PC-9 (cell line): ENCODE results near the gene PHF21B. TPM values are rescaled to one million over a fixed set of nuclear protein-coding genes. Genes with fewer than 3 reads are reported as not detected.

Experiments used
- BruUV-seq: library from RNA; stranded (reverse); fragments of 400-500 nt; replicated peaks from 2 replicates; lab custom pipeline; 2021; lab: Mats Ljungman, UMichigan
- CTCF ChIA-PET: fragments of 300-600 bp; sonication (Branson Sonifier 250); formaldehyde crosslinking; loops from one replicate; lab custom pipeline; 2022; ENCODE audit warnings: antibody characterized with exemption; lab: Charles Lee
- POLR2A ChIA-PET: fragments of 300-600 bp; sonication (Branson Sonifier 250); formaldehyde crosslinking; loops from one replicate; lab custom pipeline; 2022; ENCODE audit warnings: antibody characterized with exemption; ENCODE audit not compliant: unreplicated experiment; lab: Charles Lee
- DNase-seq, 2 experiments: peaks; one replicate each; pipeline versions ENCODE4 v3.0.0 to v3.0.0-alpha.2; 2015 to 2022; ENCODE audit warnings: mixed read lengths in 1 of 2
- H2AFZ ChIP-seq: fragments of 200-600 bp; sonication (generic); 2 replicates; pipeline ENCODE4 v1.8.1; 2017; ENCODE audit warnings: antibody characterized with exemption
- H3F3A ChIP-seq: fragments of 200-600 bp; sonication (generic); 2 replicates; pipeline ENCODE4 v1.8.1; 2017; ENCODE audit warnings: antibody characterized with exemption, mild to moderate bottlenecking, low read depth; ENCODE audit not compliant: insufficient read depth
- H3K27ac ChIP-seq: fragments of 200-600 bp; sonication (generic); 2 replicates; pipeline ENCODE4 v1.6.1; 2016; ENCODE audit warnings: mixed run types
- H3K27me3 ChIP-seq: fragments of 200-600 bp; sonication (generic); 2 replicates; pipeline ENCODE4 v1.6.1; 2016; ENCODE audit warnings: low read depth, mixed run types; ENCODE audit not compliant: insufficient read depth
- H3K36me3 ChIP-seq: fragments of 200-600 bp; sonication (generic); 2 replicates; pipeline ENCODE4 v1.6.1; 2016; ENCODE audit warnings: low read depth, mixed run types
- H3K4me1 ChIP-seq: fragments of 200-600 bp; sonication (generic); replicated peaks from 2 replicates; pipeline ENCODE4 v1.6.1; 2016; ENCODE audit warnings: mixed run types; ENCODE audit not compliant: insufficient read depth
- H3K4me2 ChIP-seq: fragments of 200-600 bp; sonication (generic); 2 replicates; pipeline ENCODE4 v1.6.1; 2017; ENCODE audit warnings: mixed run types
- H3K4me3 ChIP-seq: fragments of 200-600 bp; sonication (generic); 2 replicates; pipeline ENCODE4 v1.6.1; 2016; ENCODE audit warnings: mixed run types
- H3K79me2 ChIP-seq: fragments of 200-600 bp; sonication (generic); 2 replicates; pipeline ENCODE4 v1.6.1; 2017; ENCODE audit warnings: low read depth, mixed run types
- H3K9me2 ChIP-seq: fragments of 200-600 bp; sonication (generic); 2 replicates; pipeline ENCODE4 v1.8.1; 2017; ENCODE audit warnings: mild to moderate bottlenecking; ENCODE audit not compliant: insufficient read depth
- H3K9me3 ChIP-seq: fragments of 200-600 bp; sonication (generic); 2 replicates; pipeline ENCODE4 v1.8.1; 2016; ENCODE audit warnings: low read depth; ENCODE audit not compliant: insufficient read depth
- H4K20me1 ChIP-seq: fragments of 200-600 bp; sonication (generic); 2 replicates; pipeline ENCODE4 v1.8.1; 2017; ENCODE audit not compliant: insufficient read depth
- CTCF ChIP-seq: fragments of 200-600 bp; sonication (generic); conservative IDR thresholded peaks from 2 replicates; pipeline ENCODE4 v1.6.1; 2017; ENCODE audit warnings: mixed run types, antibody characterized with exemption, mild to moderate bottlenecking, moderate library complexity
- EZH2 ChIP-seq: fragments of 200-600 bp; sonication (generic); IDR thresholded peaks from 2 replicates; pipeline ENCODE4 v1.8.0; 2017; ENCODE audit warnings: antibody characterized with exemption, low read depth
- intact Hi-C: fragments of 100-400 bp; cut with micrococcal nuclease; formaldehyde crosslinking; loops from one replicate; pipeline ENCODE4 v1.10.0; 2022; ENCODE audit not compliant: unreplicated experiment
- total RNA-seq: library from RNA; stranded (reverse); gene quantifications from 2 replicates; pipeline ENCODE4 v1.2.3, GENCODE V29; 2021

Gene PHF21B
- total RNA-seq, 1 experiment from 2014 or later = not detected

- H3F3A ChIP-seq = no peaks in the 10 kb centered on the region
- ChIA-PET CTCF (no interaction called here), POLR2A (no interaction called here)
- no peak overlapping the region for H2AFZ ChIP-seq
- H3K27ac ChIP-seq = no peak overlapping the region
- no peak overlapping the region for H3K4me3 ChIP-seq
- no peak overlapping the region for H3K4me2 ChIP-seq
- BruUV-seq = no TSS peak
- no peak for TF ChIP-seq CTCF
- no peak for TF ChIP-seq EZH2
- intact Hi-C loops = no loop called here
- no peaks in the 10 kb centered on the region for H3K79me2 ChIP-seq
- no peaks in the 10 kb centered on the region for H3K36me3 ChIP-seq
- H3K9me2 ChIP-seq = no peaks in the 10 kb centered on the region
- no peaks in the 10 kb centered on the region for H3K9me3 ChIP-seq
- no peaks in the 10 kb centered on the region; the same call in 1 of the 2 replicates for H3K4me1 ChIP-seq
- H4K20me1 ChIP-seq = no peaks in the 10 kb centered on the region
- H3K27me3 ChIP-seq = peaks cover 27% of the 10 kb centered on the region
- DNase-seq = no peak
These were observed 120.4 kb downstream of the PHF21B start for GRCh38 chr22:44889255-44889878.

GRCh38 chr22:44888491-44889254 lies 121.1 kb downstream of the PHF21B start:
- intact Hi-C loops = no loop called here
- no peak for TF ChIP-seq CTCF
- no peak for TF ChIP-seq EZH2
- POLR2A ChIA-PET = no interaction called here
- Histone ChIP-seq H3F3A (no peaks in the 10 kb centered on the region), H4K20me1 (no peaks in the 10 kb centered on the region), H3K4me1 (no peaks in the 10 kb centered on the region; the same call in 1 of the 2 replicates), H3K27ac (no peak overlapping the region), H3K4me2 (no peak overlapping the region), H3K9me3 (no peaks in the 10 kb centered on the region), H3K4me3 (no peak overlapping the region), H3K27me3 (peaks cover 20% of the 10 kb centered on the region), H2AFZ (no peak overlapping the region), H3K79me2 (no peaks in the 10 kb centered on the region), H3K36me3 (no peaks in the 10 kb centered on the region), H3K9me2 (no peaks in the 10 kb centered on the region)
- DNase-seq = no peak
- CTCF ChIA-PET = no interaction called here
- no TSS peak for BruUV-seq

- no peaks in the 10 kb centered on the region for H3K36me3 ChIP-seq
- no peaks in the 10 kb centered on the region for H3F3A ChIP-seq
- H3K27me3 ChIP-seq = peaks cover 18% of the 10 kb centered on the region
- H2AFZ ChIP-seq = no peak overlapping the region
- no peak overlapping the region for H3K4me2 ChIP-seq
- ChIA-PET CTCF (no interaction called here), POLR2A (no interaction called here)
- H3K4me1 ChIP-seq = no peaks in the 10 kb centered on the region; the same call in 1 of the 2 replicates
- intact Hi-C loops = no loop called here
- H3K79me2 ChIP-seq = no peaks in the 10 kb centered on the region
- no TSS peak for BruUV-seq
- no peak for DNase-seq
- H3K9me2 ChIP-seq = no peaks in the 10 kb centered on the region
- TF ChIP-seq CTCF (no peak), EZH2 (no peak)
- no peaks in the 10 kb centered on the region for H4K20me1 ChIP-seq
- H3K9me3 ChIP-seq = no peaks in the 10 kb centered on the region
- no peak overlapping the region for H3K27ac ChIP-seq
- H3K4me3 ChIP-seq = no peak overlapping the region
These were observed 121.9 kb downstream of the PHF21B start for GRCh38 chr22:44887941-44888366.
